B cell (primary cell): ENCODE data around the gene PLA2G2E. TPM values are rescaled to one million over a fixed set of nuclear protein-coding genes. Genes with fewer than 3 reads are reported as not detected.

Source experiments
- ATAC-seq: fragments of 200-7000 bp; cut with Tn5 transposase; one replicate; pipeline ENCODE4 v1.10.0; 2021; ENCODE audit warnings: low read depth, mild to moderate bottlenecking, moderate number of reproducible peaks, moderate library complexity
- CTCF ChIA-PET: fragments of 350-600 bp; sonication (Branson Sonifier 250); formaldehyde crosslinking; loops from one replicate; lab custom pipeline; 2021; ENCODE audit warnings: antibody characterized with exemption, inconsistent platforms; lab: Charles Lee
- POLR2A ChIA-PET: fragments of 350-600 bp; sonication (Branson Sonifier 250); formaldehyde crosslinking; loops from one replicate; lab custom pipeline; 2021; ENCODE audit warnings: antibody characterized with exemption; lab: Charles Lee
- DNase-seq: peaks from one replicate; pipeline ENCODE4 v3.0.0; 2013
- H2AFZ ChIP-seq: 2 replicates; pipeline ENCODE4 v1.6.1; 2012; ENCODE audit warnings: mild to moderate bottlenecking, low read depth, low read length; ENCODE audit not compliant: insufficient read depth, poor library complexity, severe bottlenecking
- H3K27ac ChIP-seq, 2 donors: 1 replicate in 1 of 2; 2 replicates in 1 of 2; pipeline ENCODE4 v1.5.1; 2012 to 2013; ENCODE audit warnings: low read length in 2 of 2, mild to moderate bottlenecking in 2 of 2, moderate library complexity in 1 of 2
- H3K27me3 ChIP-seq, 4 experiments: fragments of 200-600 bp in 1 of 4; sonication (generic) in 1 of 4; replicated peaks in 1 of 4; 1 replicate in 2 of 4; 2 replicates in 2 of 4; pipeline versions ENCODE4 v1.6.1 to v1.7.0; 2013 to 2016; ENCODE audit warnings: low read length in 3 of 4, mild to moderate bottlenecking in 2 of 4, mixed read lengths in 1 of 4, moderate library complexity in 1 of 4; ENCODE audit not compliant: insufficient read depth in 4 of 4, control insufficient read depth in 3 of 4; ENCODE audit errors: control extremely low read depth in 1 of 4
- H3K36me3 ChIP-seq, 2 experiments: replicated peaks in 1 of 2; 1 replicate in 1 of 2; 2 replicates in 1 of 2; pipeline versions ENCODE4 v1.6.1 to v1.7.1; 2013; ENCODE audit warnings: low read length in 1 of 2; ENCODE audit not compliant: insufficient read depth in 2 of 2, control insufficient read depth in 1 of 2; ENCODE audit errors: control extremely low read depth in 1 of 2, extremely low read depth in 1 of 2
- H3K4me1 ChIP-seq, 2 donors: fragments of 200-600 bp in 1 of 2; sonication (generic) in 1 of 2; 1 replicate in 1 of 2; 2 replicates in 1 of 2; pipeline versions ENCODE4 v1.5.1 to v1.6.1; 2013 to 2017; ENCODE audit warnings: low read length in 2 of 2; ENCODE audit not compliant: control insufficient read depth in 2 of 2, insufficient read depth in 2 of 2
- H3K4me2 ChIP-seq: replicated peaks from 2 replicates; pipeline ENCODE3; 2012; ENCODE audit warnings: mild to moderate bottlenecking, low read depth, low read length; ENCODE audit not compliant: poor library complexity, severe bottlenecking
- H3K4me3 ChIP-seq, 5 experiments: fragments of 200-600 bp in 1 of 5; sonication (generic) in 1 of 5; 1 replicate in 3 of 5; 2 replicates in 2 of 5; pipeline versions ENCODE4 v1.5.1 to v1.7.0; 2011 to 2016; ENCODE audit warnings: low read length in 4 of 5, mild to moderate bottlenecking in 4 of 5, low read depth in 2 of 5, control low read depth in 1 of 5, moderate library complexity in 1 of 5; ENCODE audit not compliant: insufficient read depth in 1 of 5; ENCODE audit errors: control extremely low read depth in 1 of 5, extremely low read depth in 1 of 5
- H3K79me2 ChIP-seq: fragments of 200-600 bp; sonication (generic); one replicate; pipeline ENCODE4 v1.6.0; 2016; ENCODE audit warnings: low read length; ENCODE audit not compliant: control insufficient read depth, insufficient read depth
- H3K9ac ChIP-seq: fragments of 200-600 bp; sonication (generic); 2 replicates; pipeline ENCODE4 v1.6.1; 2017; ENCODE audit warnings: mild to moderate bottlenecking, low read length, moderate library complexity
- H3K9me3 ChIP-seq, 3 donors: one replicate each; pipeline versions ENCODE4 v1.6.1 to v1.7.1; 2013; ENCODE audit warnings: low read length in 2 of 3; ENCODE audit not compliant: control insufficient read depth in 2 of 3, insufficient read depth in 1 of 3; ENCODE audit errors: control extremely low read depth in 1 of 3
- H4K20me1 ChIP-seq: 2 replicates; pipeline ENCODE4 v1.6.0; 2012; ENCODE audit warnings: mild to moderate bottlenecking, low read length; ENCODE audit not compliant: insufficient read depth, control insufficient read depth, poor library complexity, severe bottlenecking
- H3K27ac Mint-ChIP-seq: one replicate; pipeline ENCODE4 v1.8.0; 2021; ENCODE audit warnings: mixed read lengths
- H3K27me3 Mint-ChIP-seq: one replicate; pipeline ENCODE4 v1.8.0; 2021; ENCODE audit warnings: mixed read lengths
- H3K4me1 Mint-ChIP-seq: one replicate; pipeline ENCODE4 v1.8.0; 2021; ENCODE audit warnings: mixed read lengths
- H3K4me3 Mint-ChIP-seq: one replicate; pipeline ENCODE4 v1.8.0; 2021; ENCODE audit warnings: mixed read lengths
- H3K9me3 Mint-ChIP-seq: one replicate; pipeline ENCODE4 v1.8.0; 2022; ENCODE audit warnings: mixed read lengths; ENCODE audit not compliant: insufficient read depth
- CTCF ChIP-seq: fragments of 200-600 bp; IDR thresholded peaks from one replicate; pipeline ENCODE4 v1.8.0; 2022; ENCODE audit warnings: antibody characterized with exemption, mild to moderate bottlenecking
- EZH2 ChIP-seq: IDR thresholded peaks from 2 replicates; pipeline ENCODE4 v1.6.1; 2012; ENCODE audit warnings: borderline replicate concordance, low read depth, mild to moderate bottlenecking, moderate library complexity, low read length; ENCODE audit not compliant: insufficient read depth, poor library complexity, severe bottlenecking
- WGBS: methylation state at CpG from one replicate; pipeline ENCODE4 v1.1.5; 2013; ENCODE audit warnings: missing lambda C conversion rate; ENCODE audit not compliant: insufficient coverage; 5-methylcytosine and 5-hydroxymethylcytosine counted together
- intact Hi-C: fragments of 100-400 bp; cut with micrococcal nuclease; formaldehyde crosslinking; loops from one replicate; pipeline ENCODE4 v1.10.0; 2022
- polyA plus RNA-seq: library from polyadenylated mRNA; depleted of rRNA; stranded (reverse); fragments of >200 nt; gene quantifications from 2 replicates; pipeline ENCODE4 v1.2.3, GENCODE V29; 2012
- total RNA-seq, 2 donors: library from RNA; stranded (reverse); fragments of 120-200 nt in 1 of 2; gene quantifications; 1 replicate in 1 of 2; 2 replicates in 1 of 2; pipeline versions ENCODE4 v1.2.3 to v1.2.4, GENCODE V29; 2013 to 2022

The PLA2G2E gene
- total and polyA plus RNA-seq, 2 donors (not counting 1 experiment from before 2014, with no cell fraction given): not detected

- peaks cover 0 to 6% (median 0%) of the 10 kb centered on the region in 3 donors for H3K9me3 ChIP-seq
- TF ChIP-seq EZH2: no peak
- TF ChIP-seq CTCF: no peak
- CTCF ChIA-PET: no interaction called here
- no peak overlapping the region for H3K4me3 Mint-ChIP-seq
- intact Hi-C loops: no loop called here
- no peak overlapping the region for H3K4me3 ChIP-seq
- peaks cover 0 to 10% (median 4%) of the 10 kb centered on the region in 4 experiments for H3K27me3 ChIP-seq
- no peak overlapping the region for H3K9ac ChIP-seq
- peaks cover 12% of the 10 kb centered on the region for H3K79me2 ChIP-seq
- no peak for ATAC-seq
- no peak for DNase-seq
- no peak overlapping the region for H3K27ac ChIP-seq
- WGBS: 100% methylated on average over 10 of the region's 12 CpGs
- H4K20me1 ChIP-seq: peaks cover 8% of the 10 kb centered on the region
- no peaks in the 10 kb centered on the region for H3K9me3 Mint-ChIP-seq
- H2AFZ ChIP-seq: no peak overlapping the region
- H3K4me2 ChIP-seq: no peak overlapping the region
- POLR2A ChIA-PET: no interaction called here
- H3K4me1 Mint-ChIP-seq: peaks cover 13% of the 10 kb centered on the region
- no peak overlapping the region for H3K27ac Mint-ChIP-seq
- peaks cover 21% of the 10 kb centered on the region for H3K27me3 Mint-ChIP-seq
- no peaks in the 10 kb centered on the region for H3K36me3 ChIP-seq
- peaks cover 8 to 13% of the 10 kb centered on the region in 2 donors for H3K4me1 ChIP-seq
Measured at GRCh38 chr1:19878637-19878985, 44.8 kb downstream of the PLA2G2E start.

GRCh38 chr1:19877821-19878636 lies 45.4 kb downstream of the PLA2G2E start:
- Histone ChIP-seq H3K27ac (no peak overlapping the region), H3K36me3 (no peaks in the 10 kb centered on the region), H3K4me1 (peaks cover 2 to 7% of the 10 kb centered on the region in 2 donors), H2AFZ (no peak overlapping the region), H4K20me1 (peaks cover 2% of the 10 kb centered on the region), H3K9me3 (peaks cover 0 to 6% (median 0%) of the 10 kb centered on the region in 3 donors), H3K79me2 (peaks cover 7% of the 10 kb centered on the region), H3K9ac (no peak overlapping the region), H3K4me3 (no peak overlapping the region), H3K4me2 (no peak overlapping the region), H3K27me3 (peaks cover 0 to 10% (median 4%) of the 10 kb centered on the region in 4 experiments)
- intact Hi-C loops: no loop called here
- Mint-ChIP-seq H3K9me3 (no peaks in the 10 kb centered on the region), H3K4me3 (no peak overlapping the region), H3K27ac (no peak overlapping the region), H3K4me1 (peaks cover 7% of the 10 kb centered on the region), H3K27me3 (peaks cover 26% of the 10 kb centered on the region)
- ChIA-PET POLR2A (no interaction called here), CTCF (no interaction called here)
- DNase-seq: no peak
- TF ChIP-seq CTCF (no peak), EZH2 (no peak)
- ATAC-seq: no peak
- WGBS: 92% methylated on average over 16 of the region's 19 CpGs
